Mucosa of stomach (tissue), 1 donor: Measurements from ENCODE around the gene LGR5.

Experiments used
- H3K27me3 ChIP-seq: one replicate; pipeline ENCODE4 v1.7.0; 2013; ENCODE audit warnings: mild to moderate bottlenecking, low read length; ENCODE audit not compliant: control insufficient read depth, insufficient read depth
- H3K36me3 ChIP-seq: one replicate; pipeline ENCODE4 v1.7.0; 2013; ENCODE audit warnings: low read length; ENCODE audit not compliant: control insufficient read depth, insufficient read depth
- H3K4me1 ChIP-seq: one replicate; pipeline ENCODE4 v1.7.0; 2013; ENCODE audit warnings: mild to moderate bottlenecking, low read length; ENCODE audit not compliant: control insufficient read depth, insufficient read depth
- H3K4me3 ChIP-seq: one replicate; pipeline ENCODE4 v1.7.0; 2013; ENCODE audit warnings: low read length
- H3K9ac ChIP-seq: one replicate; pipeline ENCODE4 v1.7.0; 2013; ENCODE audit warnings: mild to moderate bottlenecking, low read length, moderate library complexity
- H3K9me3 ChIP-seq: one replicate; pipeline ENCODE4 v1.7.0; 2013; ENCODE audit warnings: mild to moderate bottlenecking, low read length, moderate library complexity; ENCODE audit not compliant: control insufficient read depth
- donor health status: Pancreatic carcinoma.

Gene LGR5

DNA sequence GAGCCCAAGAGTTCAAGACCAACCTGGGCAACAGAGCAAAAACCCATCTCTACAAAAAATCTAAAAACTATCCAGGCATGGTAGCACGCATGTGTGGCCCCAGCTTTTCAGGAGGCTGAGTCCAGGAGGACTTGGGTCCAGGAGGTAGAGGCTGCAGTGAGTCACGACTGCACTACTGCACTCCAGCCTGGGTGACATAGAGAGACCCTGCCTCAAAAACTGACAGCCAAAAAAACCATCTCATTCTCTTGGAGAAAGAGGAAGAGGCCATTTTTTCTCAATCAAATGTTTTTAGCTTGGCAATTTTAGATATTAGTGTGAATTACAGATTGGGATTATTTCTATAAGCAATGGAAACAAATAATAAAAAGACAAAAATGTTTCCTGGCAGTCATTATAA lies 185.9 kb downstream of the LGR5 start:
- H3K4me1 ChIP-seq: no peaks in the 10 kb centered on the region
- no peaks in the 10 kb centered on the region for H3K27me3 ChIP-seq
- H3K4me3 ChIP-seq: no peak overlapping the region
- H3K9ac ChIP-seq: no peak overlapping the region
- no peaks in the 10 kb centered on the region for H3K9me3 ChIP-seq
- peaks cover 5% of the 10 kb centered on the region for H3K36me3 ChIP-seq

GRCh38 chr12:71626098-71626497 lies 186.5 kb downstream of the LGR5 start:
- Histone ChIP-seq H3K27me3 (no peaks in the 10 kb centered on the region), H3K9ac (no peak overlapping the region), H3K4me3 (no peak overlapping the region), H3K4me1 (no peaks in the 10 kb centered on the region), H3K36me3 (peaks cover 5% of the 10 kb centered on the region), H3K9me3 (no peaks in the 10 kb centered on the region)

DNA sequence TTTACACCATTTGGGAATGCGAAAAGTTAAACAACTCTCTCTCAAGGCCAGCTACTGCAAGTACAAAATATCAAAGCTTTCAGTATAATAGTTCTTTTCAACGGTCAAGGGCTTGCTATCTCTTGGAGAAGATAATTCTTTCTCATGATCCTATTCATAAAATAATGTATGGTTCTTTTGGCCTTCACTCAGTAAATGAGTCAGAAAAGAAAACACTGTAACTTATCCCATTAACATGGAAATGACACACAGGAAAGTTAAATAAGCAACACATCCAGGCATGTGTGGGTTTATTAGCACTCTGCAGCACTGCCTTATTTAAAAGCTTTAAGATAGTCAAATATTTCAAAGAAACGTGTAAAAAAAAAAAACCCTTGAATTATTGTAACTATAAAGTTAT lies 187.2 kb downstream of the LGR5 start:
- no peaks in the 10 kb centered on the region for H3K4me1 ChIP-seq
- no peaks in the 10 kb centered on the region for H3K9me3 ChIP-seq
- H3K27me3 ChIP-seq: no peaks in the 10 kb centered on the region
- H3K4me3 ChIP-seq: no peak overlapping the region
- no peak overlapping the region for H3K9ac ChIP-seq
- peaks cover 5% of the 10 kb centered on the region for H3K36me3 ChIP-seq

GRCh38 chr12:71627438-71628002 lies 187.9 kb downstream of the LGR5 start:
- H3K4me1 ChIP-seq: no peaks in the 10 kb centered on the region
- H3K4me3 ChIP-seq: no peak overlapping the region
- H3K36me3 ChIP-seq: peaks cover 5% of the 10 kb centered on the region
- no peak overlapping the region for H3K9ac ChIP-seq
- no peaks in the 10 kb centered on the region for H3K9me3 ChIP-seq
- no peaks in the 10 kb centered on the region for H3K27me3 ChIP-seq
